Ishikawa (cell line): Measurements from ENCODE around the gene GAS2L2.

ENCODE experiments used
- CEBPB ChIP-seq: IDR thresholded peaks from 2 replicates; pipeline ENCODE4 v1.6.1; 2012
- CREB1 ChIP-seq: IDR thresholded peaks from 2 replicates; pipeline ENCODE4 v1.6.1; 2012; ENCODE audit warnings: low read depth
- EGR1 ChIP-seq: IDR thresholded peaks from 2 replicates; pipeline ENCODE4 v1.6.1; 2012
- EP300 ChIP-seq: IDR thresholded peaks from 2 replicates; pipeline ENCODE4 v1.6.1; 2012; ENCODE audit warnings: borderline replicate concordance
- FOXM1 ChIP-seq: IDR thresholded peaks from 2 replicates; pipeline ENCODE4 v1.6.1; 2012; ENCODE audit warnings: low read depth, borderline replicate concordance
- NFIC ChIP-seq: IDR thresholded peaks from 2 replicates; pipeline ENCODE4 v1.6.1; 2012
- RAD21 ChIP-seq: IDR thresholded peaks from 2 replicates; pipeline ENCODE4 v1.6.1; 2012; ENCODE audit warnings: low read depth
- REST ChIP-seq: IDR thresholded peaks from 2 replicates; pipeline ENCODE4 v1.6.1; 2012; ENCODE audit warnings: low read depth, mild to moderate bottlenecking
- TAF1 ChIP-seq: IDR thresholded peaks from 2 replicates; pipeline ENCODE4 v1.6.1; 2012; ENCODE audit warnings: low read depth, mild to moderate bottlenecking
- TCF12 ChIP-seq: IDR thresholded peaks from 2 replicates; pipeline ENCODE4 v1.6.1; 2012; ENCODE audit warnings: low read depth
- TEAD4 ChIP-seq: IDR thresholded peaks from 2 replicates; pipeline ENCODE4 v1.6.1; 2012
- YY1 ChIP-seq: IDR thresholded peaks from 2 replicates; pipeline ENCODE4 v1.6.1; 2012; ENCODE audit warnings: low read depth
- ZBTB7A ChIP-seq: IDR thresholded peaks from 2 replicates; pipeline ENCODE4 v1.6.1; 2012; ENCODE audit warnings: low read depth
- TF ChIP-seq, protein P1 (sequence below): IDR thresholded peaks from 2 replicates; pipeline ENCODE4 v1.6.1; 2012
- TF ChIP-seq, protein P2 (sequence below): IDR thresholded peaks from 2 replicates; pipeline ENCODE4 v1.6.1; 2012

GAS2L2 gene

GRCh38 chr17:35745246-35745645 is 7.8 kb downstream of the GAS2L2 start:
- no peak for TF ChIP-seq FOXM1
- no peak for TF ChIP-seq REST
- TF ChIP-seq ZBTB7A, result no peak
- TF ChIP-seq RAD21, result no peak
- TF ChIP-seq, protein P1, sequence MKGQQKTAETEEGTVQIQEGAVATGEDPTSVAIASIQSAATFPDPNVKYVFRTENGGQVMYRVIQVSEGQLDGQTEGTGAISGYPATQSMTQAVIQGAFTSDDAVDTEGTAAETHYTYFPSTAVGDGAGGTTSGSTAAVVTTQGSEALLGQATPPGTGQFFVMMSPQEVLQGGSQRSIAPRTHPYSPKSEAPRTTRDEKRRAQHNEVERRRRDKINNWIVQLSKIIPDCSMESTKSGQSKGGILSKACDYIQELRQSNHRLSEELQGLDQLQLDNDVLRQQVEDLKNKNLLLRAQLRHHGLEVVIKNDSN, result no peak
- TF ChIP-seq, protein P2, sequence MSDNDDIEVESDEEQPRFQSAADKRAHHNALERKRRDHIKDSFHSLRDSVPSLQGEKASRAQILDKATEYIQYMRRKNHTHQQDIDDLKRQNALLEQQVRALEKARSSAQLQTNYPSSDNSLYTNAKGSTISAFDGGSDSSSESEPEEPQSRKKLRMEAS, result no peak
- no peak for TF ChIP-seq TCF12
- no peak for TF ChIP-seq TEAD4
- TF ChIP-seq NFIC, result no peak
- TF ChIP-seq EGR1, result no peak

- TF ChIP-seq CREB1 (no peak), REST (no peak; the same call in 1 of the 2 replicates), EP300 (no peak), TEAD4 (no peak), TCF12 (no peak), NFIC (no peak), FOXM1 (no peak), EGR1 (no peak), ZBTB7A (no peak), TAF1 (no peak), YY1 (no peak), RAD21 (no peak), CEBPB (no peak)
- TF ChIP-seq, protein P2, result no peak
- TF ChIP-seq, protein P1, result no peak
Observed at GRCh38 chr17:35744830-35745229, 8.2 kb downstream of the GAS2L2 start.

DNA sequence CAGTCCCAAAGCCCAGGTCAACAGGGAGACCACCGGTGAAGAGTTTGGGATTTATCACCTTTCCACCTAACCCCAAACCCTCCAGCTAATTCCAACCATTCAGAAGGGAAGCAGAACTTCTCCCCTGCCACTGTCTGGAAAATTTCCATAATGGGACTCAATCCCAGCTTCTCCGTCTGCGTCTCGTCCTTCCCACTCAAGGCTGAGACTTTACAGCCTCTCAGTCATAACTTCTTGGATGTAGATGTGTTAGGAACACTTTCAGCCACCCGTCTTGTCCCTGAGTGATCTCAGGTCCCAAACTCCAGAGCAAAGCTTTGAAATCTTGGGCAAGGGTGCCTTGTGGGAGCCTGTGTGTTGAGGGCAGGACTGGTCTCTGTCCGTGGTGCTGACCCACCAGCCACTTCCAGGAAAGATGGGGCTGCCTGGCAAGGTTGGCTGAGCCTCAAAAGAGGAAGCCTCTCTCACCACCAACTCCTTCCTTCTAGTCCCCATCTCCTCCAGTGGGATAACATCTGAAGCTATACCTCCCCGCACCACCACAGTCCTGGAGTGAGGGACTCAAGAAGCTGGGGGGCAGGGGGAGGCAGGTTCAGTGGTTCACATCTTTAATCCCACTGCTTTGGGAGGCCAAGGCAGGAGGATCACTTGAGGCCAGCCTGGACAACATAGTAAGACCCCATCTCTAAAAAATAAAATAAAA is 9.3 kb downstream of the GAS2L2 start:
- peak; percentile 97 for TF ChIP-seq REST
- no peak for TF ChIP-seq EGR1

GRCh38 chr17:35742896-35743477 is 10.1 kb downstream of the GAS2L2 start:
- no peak for TF ChIP-seq NFIC
- no peak for TF ChIP-seq TEAD4
- TF ChIP-seq CEBPB, result no peak
- no peak for TF ChIP-seq TAF1

GRCh38 chr17:35742496-35742895 is 10.5 kb downstream of the GAS2L2 start:
- TF ChIP-seq CEBPB, result no peak
- no peak for TF ChIP-seq RAD21
- TF ChIP-seq TAF1, result no peak
- no peak for TF ChIP-seq NFIC
